Esophagus muscularis mucosa (tissue), 4 donors: ENCODE measurements around the gene NDUFV2. TPM values are rescaled to one million over a fixed set of nuclear protein-coding genes. Genes with fewer than 3 reads are reported as not detected.

Experiments
- DNase-seq: peaks from one replicate; pipeline ENCODE4 v3.0.0-alpha.2; 2017; ENCODE audit errors: extremely low spot score
- H3K27ac ChIP-seq, 4 donors: fragments of 200-600 bp; sonication (generic); replicated peaks in 1 of 4; 1 replicate in 3 of 4; 2 replicates in 1 of 4; pipeline ENCODE4 v1.5.1; 2016 to 2019; ENCODE audit warnings: mild to moderate bottlenecking in 1 of 4
- H3K27me3 ChIP-seq, 4 donors: fragments of 200-600 bp; sonication (generic); one replicate each; pipeline versions ENCODE4 v1.5.1 to v1.6.0; 2016 to 2019
- H3K36me3 ChIP-seq, 4 donors: fragments of 200-600 bp; sonication (generic); one replicate each; pipeline ENCODE4 v1.5.1; 2016 to 2019
- H3K4me1 ChIP-seq, 4 donors: fragments of 200-600 bp; sonication (generic); one replicate each; pipeline ENCODE4 v1.5.1; 2016 to 2019
- H3K4me3 ChIP-seq, 4 donors: fragments of 200-600 bp; sonication (generic); 1 replicate in 2 of 4; 2 replicates in 2 of 4; pipeline ENCODE4 v1.5.1; 2016 to 2019; ENCODE audit warnings: mild to moderate bottlenecking in 4 of 4, moderate library complexity in 1 of 4
- H3K9me3 ChIP-seq, 4 donors: fragments of 200-600 bp; sonication (generic); 1 replicate in 3 of 4; 2 replicates in 1 of 4; pipeline ENCODE4 v1.5.1; 2016 to 2019
- CTCF ChIP-seq, 3 experiments: fragments of 200-600 bp in 2 of 3; fragments of 450-650 bp in 1 of 3; sonication (generic) in 2 of 3; IDR thresholded peaks; one replicate each; pipeline ENCODE4 v1.5.1; 2017 to 2019; ENCODE audit warnings: antibody characterized with exemption in 3 of 3, mild to moderate bottlenecking in 2 of 3, moderate library complexity in 1 of 3
- EP300 ChIP-seq: sonication (generic); formaldehyde crosslinking; IDR thresholded peaks from one replicate; pipeline ENCODE4 v1.6.1; 2017; ENCODE audit warnings: antibody characterized with exemption
- POLR2A ChIP-seq: fragments of 450-650 bp; IDR thresholded peaks from one replicate; pipeline ENCODE4 v1.6.1; 2017; ENCODE audit warnings: antibody characterized with exemption, moderate library complexity, mild to moderate bottlenecking, low read depth
- POLR2AphosphoS5 ChIP-seq, 2 donors: sonication (generic); formaldehyde crosslinking; IDR thresholded peaks; one replicate each; pipeline ENCODE4 v1.6.1; 2017; ENCODE audit warnings: antibody characterized with exemption in 2 of 2
- WGBS: methylation state at CpG from one replicate; pipeline ENCODE4 v1.1.5; 2018; 5-methylcytosine and 5-hydroxymethylcytosine counted together
- intact Hi-C: fragments of 100-400 bp; cut with DNase I; formaldehyde crosslinking; loops from one replicate; pipeline ENCODE4 v1.15.1; 2023
- total RNA-seq, 4 donors: library from RNA; depleted of rRNA; stranded (reverse); fragments of >200 nt; gene quantifications; one replicate each; pipeline versions ENCODE4 v1.1.0 to v1.2.1, GENCODE V29; 2016

Gene NDUFV2
- total RNA-seq, 4 donors from 2014 or later, result 120 to 229 (median 175) TPM

GRCh38 chr18:9148203-9148552 lies 45.7 kb downstream of the NDUFV2 start:
- Histone ChIP-seq H3K4me1 (peaks cover 68 to 100% (median 100%) of the 10 kb centered on the region in 4 donors), H3K9me3 (no peaks in the 10 kb centered on the region), H3K4me3 (no peak overlapping the region), H3K27me3 (no peaks in the 10 kb centered on the region), H3K36me3 (no peaks in the 10 kb centered on the region), H3K27ac (peak overlapping the region in 2 of 4 donors; percentile 41 to 54)
- intact Hi-C loops, result loop anchor here (2.0 kb wide), 1 partner anchor 75 kb away; no protein-coding TSS in a partner anchor
- 26% methylated on average over 1 of the region's 1 CpG for WGBS
- TF ChIP-seq EP300 (no peak), POLR2A (no peak), POLR2AphosphoS5 (IDR thresholded peaks at IDR 0.05) (no peak), CTCF (IDR thresholded peaks at IDR 0.05) (no peak)
- DNase-seq, result no peak

GRCh38 chr18:9150121-9150520 lies 47.6 kb downstream of the NDUFV2 start:
- H3K9me3 ChIP-seq, result no peaks in the 10 kb centered on the region

GRCh38 chr18:9153256-9153655 lies 50.8 kb downstream of the NDUFV2 start:
- WGBS, result 30% methylated on average over 1 of the region's 1 CpG
- no peaks in the 10 kb centered on the region for H3K27me3 ChIP-seq
- H3K36me3 ChIP-seq, result no peaks in the 10 kb centered on the region
- TF ChIP-seq CTCF (IDR thresholded peaks at IDR 0.05), result no peak
- TF ChIP-seq POLR2AphosphoS5 (IDR thresholded peaks at IDR 0.05), result no peak
- TF ChIP-seq EP300, result no peak
- no peak for TF ChIP-seq POLR2A
- H3K27ac ChIP-seq, result no peak overlapping the region
- no peak for DNase-seq
- no peaks in the 10 kb centered on the region for H3K9me3 ChIP-seq
- H3K4me1 ChIP-seq, result peaks cover 37 to 76% (median 66%) of the 10 kb centered on the region in 4 donors
- no peak overlapping the region for H3K4me3 ChIP-seq
- intact Hi-C loops, result no loop called here

More at GRCh38 chr18:9150121-9150520, 47.6 kb downstream of the NDUFV2 start:
- peaks cover 68 to 99% (median 98%) of the 10 kb centered on the region in 4 donors for H3K4me1 ChIP-seq
- WGBS, result 52% methylated on average over 5 of the region's 5 CpGs
- H3K4me3 ChIP-seq, result no peak overlapping the region
- H3K27me3 ChIP-seq, result no peaks in the 10 kb centered on the region
- TF ChIP-seq POLR2AphosphoS5 (IDR thresholded peaks at IDR 0.05), result no peak
- no peak for TF ChIP-seq EP300
- no peak for TF ChIP-seq CTCF (IDR thresholded peaks at IDR 0.05)
- no peak for TF ChIP-seq POLR2A
- no peaks in the 10 kb centered on the region for H3K36me3 ChIP-seq
- H3K27ac ChIP-seq, result peak overlapping the region in 2 of 4 donors; percentile 13 to 18
- no peak for DNase-seq
- intact Hi-C loops, result no loop called here

- DNase-seq, result no peak
- Histone ChIP-seq H3K36me3 (no peaks in the 10 kb centered on the region), H3K27me3 (no peaks in the 10 kb centered on the region), H3K27ac (no peak overlapping the region), H3K4me3 (no peak overlapping the region), H3K9me3 (no peaks in the 10 kb centered on the region), H3K4me1 (peaks cover 25 to 61% (median 54%) of the 10 kb centered on the region in 4 donors)
- intact Hi-C loops, result no loop called here
- TF ChIP-seq POLR2AphosphoS5 (IDR thresholded peaks at IDR 0.05) (no peak), CTCF (IDR thresholded peaks at IDR 0.05) (no peak), EP300 (no peak), POLR2A (no peak)
- WGBS, result 94% methylated on average over 4 of the region's 4 CpGs
Observed at GRCh38 chr18:9156604-9157249, 54.2 kb downstream of the NDUFV2 start.
